GM18502 (cell line): ENCODE results near the gene NTSR1.
"Not testable (repeated sequence)": the region's sequence is repeated elsewhere in the genome, so short reads cannot be mapped to it uniquely, and the experiment has no call there.

Source experiments
- ATAC-seq: cut with Tn5 transposase; IDR thresholded peaks from one replicate; pipeline ENCODE4 v1.9.1; 2021; ENCODE audit warnings: mild to moderate bottlenecking; ENCODE audit not compliant: unreplicated experiment, poor library complexity

Gene NTSR1

DNA sequence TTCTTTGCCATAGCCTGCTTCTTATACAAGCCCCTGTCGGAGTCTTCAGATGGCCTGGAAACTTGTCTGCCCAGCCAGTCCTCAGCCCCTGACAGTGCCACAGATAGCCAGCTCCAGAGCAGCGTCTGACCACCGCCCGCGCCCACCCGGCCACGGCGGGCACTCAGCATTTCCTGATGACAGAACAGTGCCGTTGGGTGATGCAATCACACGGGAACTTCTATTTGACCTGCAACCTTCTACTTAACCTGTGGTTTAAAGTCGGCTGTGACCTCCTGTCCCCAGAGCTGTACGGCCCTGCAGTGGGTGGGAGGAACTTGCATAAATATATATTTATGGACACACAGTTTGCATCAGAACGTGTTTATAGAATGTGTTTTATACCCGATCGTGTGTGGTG lies 36.9 kb upstream of the NTSR1 start:
- ATAC-seq, result no peak

DNA sequence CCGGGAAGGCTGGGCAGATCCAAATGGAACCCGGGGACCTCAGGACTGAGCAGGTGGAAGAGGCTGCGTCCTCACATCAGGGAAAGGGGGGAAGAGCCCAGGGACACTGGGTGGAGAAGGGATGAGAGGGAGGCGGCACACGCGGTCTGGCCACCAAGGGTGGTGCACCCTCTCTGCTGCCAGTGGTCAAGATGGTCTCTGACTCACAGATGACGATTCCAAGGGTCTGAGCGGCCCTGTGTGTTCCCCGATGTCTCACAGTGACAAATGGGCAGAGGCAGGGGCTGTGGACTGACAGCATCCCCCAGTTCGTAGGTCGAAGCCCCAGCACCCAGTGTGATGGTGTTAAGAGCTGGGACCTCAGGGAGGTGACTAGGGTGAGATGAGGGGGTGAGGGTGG lies 34.3 kb upstream of the NTSR1 start:
- no peak for ATAC-seq

DNA sequence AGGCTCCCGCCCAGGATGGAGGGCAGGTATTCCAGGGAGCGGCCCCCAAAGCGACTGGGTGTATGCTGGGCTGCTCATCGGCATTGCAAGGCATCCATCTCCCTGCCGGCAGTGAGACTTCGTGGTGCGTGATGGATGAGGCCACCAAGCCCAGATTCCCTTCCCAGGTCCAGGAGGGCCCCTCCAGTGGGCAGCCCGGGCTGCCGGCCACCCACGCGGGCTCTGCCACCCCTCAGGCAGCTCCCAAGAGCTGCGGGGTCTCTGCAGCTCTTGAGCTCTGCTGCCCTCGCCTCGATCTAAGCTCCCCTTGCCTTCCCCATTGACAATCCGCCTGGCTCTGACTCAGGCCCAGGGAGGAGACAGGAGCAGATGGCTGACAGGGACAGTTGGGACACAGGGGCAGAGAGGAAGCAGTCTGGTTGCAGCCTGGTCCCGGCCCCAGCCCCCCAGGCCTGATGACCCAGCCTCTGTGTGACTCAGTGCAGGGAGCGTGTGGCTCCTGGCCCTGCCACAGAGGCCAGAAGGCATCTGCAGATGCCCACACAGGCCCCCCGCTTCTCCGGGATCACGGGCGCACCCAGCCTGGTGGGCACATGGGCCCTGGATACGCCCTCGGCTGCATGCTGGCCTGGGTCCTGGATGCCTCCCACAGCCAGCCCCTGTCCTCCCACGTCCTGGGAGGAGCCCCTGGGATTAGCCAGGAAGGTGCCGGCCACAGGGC lies 33.3 kb upstream of the NTSR1 start:
- ATAC-seq, result no peak

DNA sequence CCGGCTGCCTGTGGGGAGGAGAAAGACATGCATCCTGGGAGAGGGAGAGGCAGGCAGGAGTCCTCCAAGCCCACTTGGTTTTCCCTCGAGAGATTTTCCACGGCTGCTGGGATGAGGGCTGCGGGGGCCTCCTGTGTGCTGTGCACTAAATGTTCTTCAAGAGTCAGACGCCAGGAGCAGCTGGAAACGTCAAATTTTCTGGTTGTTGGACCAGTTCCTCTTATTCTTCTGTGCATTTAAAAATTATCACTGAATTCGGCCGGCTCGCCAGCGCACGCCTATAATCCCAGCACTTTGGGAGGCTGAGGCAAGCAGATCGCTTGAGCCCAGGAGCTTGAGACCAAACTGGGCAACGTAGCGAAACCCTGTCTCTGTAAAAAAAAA lies 32.8 kb upstream of the NTSR1 start:
- ATAC-seq, result no peak

DNA sequence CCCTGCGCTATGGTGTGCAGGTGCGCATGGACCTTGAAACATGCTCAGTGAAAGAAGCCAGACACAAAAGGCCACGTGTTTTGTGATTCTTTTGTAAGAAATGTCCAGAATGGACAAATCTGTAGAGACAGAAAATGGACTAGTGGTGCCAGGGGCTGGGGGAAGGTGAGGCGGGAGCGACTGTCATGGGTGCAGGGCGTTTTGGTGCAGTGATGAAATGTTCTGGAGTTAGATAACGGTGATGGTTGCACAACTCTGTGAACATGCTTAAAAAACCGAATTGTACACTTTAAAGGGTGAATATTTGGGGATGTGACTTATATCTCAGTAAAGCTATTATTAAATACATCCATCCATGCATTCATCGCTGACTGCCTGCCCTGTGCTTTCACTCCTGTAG lies 31.7 kb upstream of the NTSR1 start:
- no peak for ATAC-seq

DNA sequence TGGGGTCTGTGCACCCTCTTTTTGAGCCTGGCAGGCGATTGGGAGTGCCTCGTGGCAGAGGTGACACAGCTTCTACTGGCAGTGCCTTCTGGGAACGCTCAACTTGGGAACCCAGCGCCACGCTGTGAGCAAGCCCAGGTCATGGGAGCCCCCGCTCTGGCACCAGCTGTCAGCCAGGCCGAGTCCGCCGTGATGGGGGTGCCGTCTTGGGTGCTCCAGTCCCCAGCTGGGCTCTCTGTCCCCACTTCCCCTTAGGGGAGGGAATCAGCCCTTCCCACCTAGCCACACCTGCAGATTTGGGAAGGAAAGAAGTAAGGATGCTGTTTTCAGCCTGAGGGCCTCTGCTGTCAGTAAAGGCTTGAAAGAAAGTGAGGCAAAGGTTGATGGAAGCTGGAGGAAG lies 31.0 kb upstream of the NTSR1 start:
- no peak for ATAC-seq

DNA sequence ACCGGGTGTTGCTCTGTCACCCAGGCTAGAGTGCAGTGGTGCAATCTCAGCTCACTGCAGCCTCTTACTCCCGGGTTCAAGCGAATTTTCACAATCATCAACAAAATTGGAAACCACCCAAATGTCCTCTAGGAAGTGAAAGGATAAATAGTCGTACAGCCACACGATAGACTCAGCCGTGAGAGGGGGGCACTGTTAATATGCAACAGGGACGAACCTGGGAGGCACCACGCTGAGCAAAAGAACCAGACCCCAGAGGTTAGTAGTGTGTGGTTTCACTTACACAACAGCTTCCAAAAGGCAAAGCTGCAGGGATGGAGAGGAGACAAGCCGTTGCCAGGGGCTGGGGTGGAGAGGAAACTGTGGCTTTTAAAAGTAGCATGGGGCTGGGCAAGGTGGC lies 30.1 kb upstream of the NTSR1 start:
- no peak for ATAC-seq

DNA sequence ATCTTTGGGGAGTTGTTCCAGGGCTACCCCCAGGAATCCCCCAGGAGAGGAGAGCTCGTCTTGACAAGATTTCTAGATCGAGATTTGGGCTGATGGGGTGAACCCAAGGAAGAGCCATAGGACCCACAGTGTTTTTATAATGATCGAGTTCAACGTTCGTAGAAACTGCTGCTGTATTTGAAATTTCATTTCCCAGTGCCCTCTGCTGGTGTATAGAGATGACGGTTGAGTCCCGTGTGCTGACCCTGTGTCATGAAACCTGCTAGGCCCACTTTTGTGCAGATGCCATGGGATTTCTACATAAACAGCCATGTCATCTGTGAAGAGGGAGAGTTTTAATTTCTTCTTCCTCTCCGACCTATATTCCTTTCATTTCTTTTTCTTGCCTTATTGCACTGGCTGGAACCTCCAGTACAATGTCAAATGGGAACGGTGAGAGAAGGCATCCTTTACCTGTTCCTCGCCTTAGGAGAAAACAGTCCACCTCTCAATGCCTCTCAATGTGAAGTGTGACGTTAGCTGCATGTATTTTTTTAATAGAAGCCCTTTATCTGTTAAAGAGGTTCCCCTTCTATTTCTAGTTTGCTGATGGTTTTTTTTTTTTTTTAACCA lies 28.6 kb upstream of the NTSR1 start:
- ATAC-seq, result no peak

DNA sequence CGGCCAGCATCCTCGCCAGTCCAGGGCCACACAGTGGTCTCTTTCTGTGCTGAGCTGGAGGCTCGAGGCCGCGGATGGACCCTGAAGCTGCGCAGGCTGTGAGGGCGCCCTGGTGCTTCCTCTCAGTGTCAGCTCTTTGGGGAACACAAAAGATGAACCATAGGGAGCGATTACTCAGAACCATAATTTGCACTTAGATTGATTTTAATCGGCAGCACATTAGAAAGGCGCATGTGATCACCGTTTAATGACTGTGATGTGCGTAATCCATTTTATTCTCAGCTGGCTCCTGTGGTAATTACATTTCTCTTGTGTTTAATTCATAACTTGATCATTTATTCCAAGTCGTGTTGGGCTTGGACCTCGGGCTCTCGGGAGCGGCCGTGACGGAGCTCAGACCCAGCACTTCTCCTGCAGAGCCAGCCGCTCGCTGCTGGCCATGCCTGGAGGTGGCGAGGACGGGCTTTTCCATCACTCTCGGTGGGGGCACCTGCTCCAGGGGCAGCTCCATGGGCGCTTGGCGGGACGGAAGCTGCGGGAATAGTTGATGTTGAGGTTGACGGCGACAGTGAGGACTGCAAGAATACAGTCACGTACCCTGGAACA lies 25.6 kb upstream of the NTSR1 start:
- no peak for ATAC-seq

DNA sequence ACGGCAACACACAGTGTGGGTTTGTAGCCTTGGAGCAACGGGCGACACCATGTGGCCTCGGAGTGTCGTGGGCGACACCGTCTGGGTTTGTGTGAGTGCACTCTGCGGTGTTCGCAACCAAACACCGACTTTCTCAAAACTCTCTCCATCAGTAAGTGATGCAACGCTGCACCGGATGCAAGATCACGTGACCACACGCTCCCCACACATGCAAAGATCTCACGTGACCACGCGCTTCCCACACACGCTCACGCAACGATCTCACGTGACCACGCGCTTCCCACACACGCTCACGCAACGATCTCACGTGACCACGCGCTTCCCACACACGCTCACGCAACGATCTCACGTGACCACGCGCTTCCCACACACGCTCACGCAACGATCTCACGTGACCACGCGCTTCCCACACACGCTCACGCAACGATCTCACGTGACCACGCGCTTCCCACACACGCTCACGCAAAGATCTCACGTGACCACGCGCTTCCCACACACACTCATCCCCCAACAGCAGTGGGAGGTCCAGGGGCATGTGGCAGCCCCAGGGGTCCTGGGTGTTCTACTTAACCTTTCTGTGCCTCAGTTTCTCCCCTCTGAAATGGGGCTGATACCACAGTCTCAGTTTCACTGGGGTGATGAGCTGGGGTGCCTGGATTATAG lies 24.8 kb upstream of the NTSR1 start:
- not testable (repeated sequence) for ATAC-seq

DNA sequence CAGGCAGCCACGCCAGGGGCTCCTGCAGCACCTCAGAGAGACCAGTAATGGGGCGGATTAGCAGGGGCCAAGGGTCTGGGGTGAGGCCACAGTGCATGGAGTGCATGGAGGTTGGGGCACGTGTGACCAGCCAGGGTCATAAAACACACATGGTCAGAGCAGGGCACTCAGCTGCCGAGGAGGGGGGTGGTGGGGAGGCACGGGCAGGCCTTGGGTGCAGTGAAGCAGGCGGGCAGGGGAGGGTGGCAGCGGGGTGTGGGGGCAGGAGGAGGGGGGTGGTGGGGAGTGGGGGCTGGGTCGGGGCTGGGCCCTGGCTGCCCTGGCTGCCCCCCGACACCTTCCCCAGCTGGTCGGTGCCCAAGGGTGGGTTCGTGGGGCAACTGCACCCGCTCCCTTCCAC lies 23.7 kb upstream of the NTSR1 start:
- ATAC-seq, result no peak

DNA sequence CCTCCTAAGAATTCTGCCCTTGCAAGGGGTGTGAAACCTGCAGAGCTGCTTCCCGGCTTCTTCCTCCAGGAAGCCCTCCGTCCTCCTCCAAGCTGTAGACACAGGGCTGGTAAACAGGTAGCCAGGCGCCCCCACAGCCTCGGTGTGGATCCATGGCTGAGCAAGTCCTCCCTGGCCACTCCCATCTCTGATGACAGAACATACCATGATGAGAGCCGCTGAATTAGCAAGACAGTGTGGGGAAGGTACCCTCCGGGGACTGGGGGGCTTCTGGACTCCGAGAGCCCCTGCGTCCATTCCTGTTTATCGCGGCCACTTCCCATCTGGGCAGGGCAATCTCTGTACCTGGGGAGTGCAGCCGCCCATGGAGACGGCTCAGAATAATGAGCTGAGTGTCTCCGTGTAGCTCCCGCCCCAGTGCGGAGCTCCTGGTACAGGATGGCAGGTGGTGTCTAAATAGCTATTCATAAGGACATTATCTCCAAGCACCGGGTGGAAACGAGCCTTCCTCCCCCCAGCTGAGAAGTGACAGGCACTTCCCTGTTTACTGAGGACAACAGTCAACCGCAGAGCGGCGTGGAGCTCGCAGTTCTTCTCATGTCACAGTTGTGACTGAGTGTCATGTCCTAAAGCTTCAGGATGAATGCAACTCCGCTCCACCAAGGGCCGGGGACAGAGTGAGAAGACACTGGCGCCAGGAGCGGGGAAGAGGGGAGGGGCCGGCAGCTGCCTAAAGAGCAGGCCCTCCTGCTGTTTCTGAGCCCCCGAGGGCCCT lies 22.7 kb upstream of the NTSR1 start:
- no peak for ATAC-seq

DNA sequence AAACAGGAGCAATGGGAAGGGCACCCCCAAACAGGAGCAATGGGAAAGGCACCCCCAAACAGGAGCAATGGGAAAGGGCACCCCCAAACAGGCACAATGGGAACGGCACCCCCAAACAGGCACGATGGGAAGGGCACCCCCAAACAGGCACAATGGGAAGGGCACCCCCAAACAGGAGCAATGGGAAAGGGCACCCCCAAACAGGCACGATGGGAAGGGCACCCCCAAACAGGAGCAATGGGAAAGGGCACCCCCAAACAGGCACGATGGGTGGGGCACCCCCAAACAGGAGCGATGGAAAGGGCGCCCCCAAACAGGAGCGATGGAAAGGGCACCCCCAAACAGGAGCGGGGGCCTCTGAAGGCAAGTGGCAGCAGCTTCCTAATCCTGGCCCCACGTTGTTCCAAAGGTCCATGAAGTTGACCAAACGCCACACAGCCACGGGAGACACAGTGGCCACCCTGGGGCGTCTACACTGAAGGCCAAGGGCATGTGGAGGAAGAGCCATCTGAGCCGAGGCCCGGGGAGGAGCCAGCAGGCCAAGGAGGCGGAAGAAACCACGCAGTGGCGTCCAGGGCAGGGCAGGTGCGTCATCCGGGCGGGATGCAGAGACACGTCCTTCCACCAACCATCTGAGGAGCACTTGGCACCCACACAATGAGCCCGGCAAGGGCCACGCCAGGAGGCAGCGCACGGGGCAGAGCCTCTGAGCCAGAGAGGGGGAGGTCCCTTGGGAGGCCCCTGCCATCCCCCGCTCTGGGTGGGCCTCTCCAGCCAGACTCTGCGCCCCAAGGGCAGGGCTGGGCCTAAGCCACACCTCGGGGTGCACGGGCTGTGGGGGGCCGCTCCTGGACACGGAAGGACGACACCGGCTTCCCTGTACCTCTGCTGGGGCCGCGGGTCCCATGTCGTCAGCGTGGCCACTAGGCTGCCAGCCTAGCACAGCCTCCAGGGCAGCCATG lies 21.5 kb upstream of the NTSR1 start:
- no peak for ATAC-seq

DNA sequence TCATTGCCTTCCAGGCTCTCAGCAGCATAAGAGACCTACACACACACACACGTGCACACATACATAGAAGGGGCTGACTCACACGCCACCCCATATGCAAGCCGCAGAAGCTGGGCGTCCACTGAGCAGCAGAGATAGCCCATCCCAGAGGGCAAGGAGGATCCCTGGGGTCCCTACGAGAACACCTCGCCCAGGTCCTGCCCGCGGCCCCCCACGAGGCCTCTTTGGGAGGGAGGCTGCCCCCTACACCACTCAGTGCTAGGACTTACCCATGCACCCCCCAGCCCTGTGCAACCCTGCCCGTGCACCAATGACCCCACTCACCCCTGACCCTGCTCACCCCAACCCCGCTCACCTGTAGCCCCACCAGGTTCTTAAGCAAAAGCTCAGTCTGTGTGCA lies 20.6 kb upstream of the NTSR1 start:
- ATAC-seq, result no peak

DNA sequence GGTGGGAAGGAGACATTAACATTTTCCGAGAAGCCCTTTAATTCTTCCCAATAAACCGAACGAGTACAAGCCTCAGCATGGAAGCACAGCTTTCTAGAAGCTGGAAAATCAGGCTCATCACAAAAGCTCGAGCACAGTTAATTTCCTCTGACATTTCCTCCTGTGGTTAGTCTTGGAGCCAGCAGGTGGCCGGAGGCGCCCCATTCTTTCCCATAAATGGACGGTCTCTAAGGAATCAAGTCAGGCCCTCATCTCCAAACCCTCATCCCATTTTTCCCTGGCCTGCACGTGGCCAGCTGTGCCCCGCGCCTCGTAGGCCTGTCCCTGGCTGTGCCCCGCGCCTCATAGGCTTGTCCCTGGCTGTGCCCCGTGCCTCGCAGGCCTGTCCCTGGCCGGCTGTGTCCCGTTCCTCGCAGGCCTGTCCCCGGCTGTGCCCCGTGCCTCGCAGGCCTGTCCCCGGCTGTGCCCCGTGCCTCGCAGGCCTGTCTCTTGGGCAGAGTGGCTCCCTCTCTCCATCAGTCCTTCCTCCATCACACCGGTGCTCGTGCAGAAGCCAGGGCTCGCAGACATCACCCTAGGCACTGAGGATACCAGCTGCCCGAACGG lies 19.7 kb upstream of the NTSR1 start:
- ATAC-seq, result no peak

DNA sequence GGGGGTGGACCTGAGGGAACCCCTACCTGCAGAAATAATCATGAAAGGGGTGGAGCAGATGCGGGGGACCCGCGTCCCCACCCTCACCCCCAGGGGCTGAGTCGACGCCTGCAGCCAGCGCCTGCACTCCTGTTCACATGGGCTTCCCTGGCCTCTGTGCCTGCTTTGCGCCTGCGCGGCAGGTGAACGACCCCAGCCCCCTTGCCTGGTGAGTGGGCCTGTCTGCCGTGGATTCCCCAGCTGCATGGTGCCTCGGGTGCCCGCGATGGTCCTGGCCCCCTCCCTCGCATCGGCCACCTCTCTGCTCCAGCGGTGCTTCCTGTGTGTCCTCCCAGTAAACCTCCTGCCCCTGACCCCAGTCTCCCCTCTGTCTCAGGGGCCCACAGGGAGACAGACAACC lies 18.8 kb upstream of the NTSR1 start:
- no peak for ATAC-seq

DNA sequence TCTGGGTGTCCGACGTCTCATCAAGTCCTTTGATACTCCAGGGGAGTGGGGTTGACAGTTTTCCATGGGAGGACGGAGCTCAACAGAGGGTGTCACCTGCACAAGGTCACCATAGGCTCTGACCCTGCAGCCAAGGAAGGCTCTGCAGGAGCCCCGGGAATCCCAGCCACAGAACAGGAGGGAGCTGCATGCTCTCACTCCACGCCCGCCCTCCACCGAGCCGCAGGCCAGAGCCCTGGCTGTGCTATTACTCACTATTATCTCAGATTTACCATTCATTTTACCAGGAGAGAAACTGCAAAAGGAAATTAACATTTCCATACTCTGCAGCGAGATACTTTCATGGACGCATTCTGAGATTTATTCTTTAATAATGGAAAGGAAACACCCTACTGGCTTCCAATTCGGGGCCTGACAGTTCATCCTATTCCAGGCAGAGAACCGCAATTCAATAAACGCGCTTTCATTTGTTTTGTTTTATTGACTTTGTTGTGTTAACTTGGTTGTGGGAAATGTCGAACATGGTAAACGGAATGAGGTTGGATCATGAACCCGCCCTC lies 18.3 kb upstream of the NTSR1 start:
- no peak for ATAC-seq

DNA sequence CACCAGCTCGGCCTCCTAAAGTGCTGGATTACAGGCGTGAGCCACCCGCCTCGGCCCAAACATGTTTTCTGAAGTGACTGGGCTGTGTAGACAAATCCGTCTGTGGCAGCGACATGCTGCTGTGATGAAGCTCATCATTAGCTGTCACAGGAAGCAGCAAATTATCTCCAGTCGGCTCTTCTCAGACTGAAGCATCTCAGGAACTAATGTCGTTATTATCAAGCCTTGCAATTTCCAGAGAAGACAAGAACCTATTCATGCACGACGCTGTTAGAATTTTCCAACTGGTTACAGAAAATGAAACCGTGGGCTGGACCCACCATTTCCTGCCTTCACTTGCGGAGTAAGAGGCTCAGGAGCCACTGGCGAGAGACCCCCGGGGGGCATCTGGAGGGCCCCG lies 17.1 kb upstream of the NTSR1 start:
- no peak for ATAC-seq

DNA sequence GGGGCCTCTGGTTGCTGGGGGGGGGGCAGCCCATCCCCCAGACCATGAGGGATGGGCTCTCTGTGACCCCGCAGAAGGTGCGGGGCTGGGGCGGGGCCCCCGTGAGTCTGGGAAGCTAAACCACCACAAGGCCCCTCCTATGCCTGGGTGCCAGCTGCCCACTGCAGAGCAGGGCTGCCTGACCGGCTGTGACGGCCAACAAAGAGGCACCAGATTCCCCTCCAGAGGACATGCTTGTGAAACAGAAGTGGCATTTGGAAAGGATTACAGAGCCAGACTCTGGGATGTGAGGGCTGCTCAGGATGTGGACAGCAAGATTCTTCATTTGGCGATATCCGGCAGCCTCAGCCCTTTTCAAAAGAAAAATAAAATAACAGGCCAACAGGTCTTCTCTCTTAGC lies 16.5 kb upstream of the NTSR1 start:
- ATAC-seq, result no peak
